ENCODE data around the gene ZSCAN18. TPM values are rescaled to one million over a fixed set of nuclear protein-coding genes. Genes with fewer than 3 reads are reported as not detected.

The ZSCAN18 gene
- total and polyA plus RNA-seq, 2 donors (not counting 1 experiment from before 2014, with no cell fraction given): 81.0 to 90.5 TPM

- Histone ChIP-seq H2AFZ (ENCODE audit: insufficient read depth, low read depth, low read length, poor library complexity, severe bottlenecking) (no peak overlapping the region), H3K36me3 (replicated peaks in 1 of 2; ENCODE audit: control extremely low read depth in 1 of 2, control insufficient read depth in 1 of 2, extremely low read depth in 1 of 2, insufficient read depth in 2 of 2, low read length in 1 of 2) (no peaks in the 10 kb centered on the region), H3K27me3 (replicated peaks in 1 of 4; ENCODE audit: control extremely low read depth in 1 of 4, control insufficient read depth in 3 of 4, insufficient read depth in 4 of 4, low read length in 3 of 4) (peaks cover 0 to 5% (median 1%) of the 10 kb centered on the region in 4 experiments), H4K20me1 (ENCODE audit: control insufficient read depth, insufficient read depth, low read length, poor library complexity, severe bottlenecking) (no peaks in the 10 kb centered on the region), H3K27ac (ENCODE audit: low read length in 2 of 2) (no peak overlapping the region), H3K79me2 (ENCODE audit: control insufficient read depth, insufficient read depth, low read length) (no peaks in the 10 kb centered on the region), H3K4me2 (replicated peaks; ENCODE audit: low read depth, low read length, poor library complexity, severe bottlenecking) (no peak overlapping the region), H3K9me3 (ENCODE audit: control extremely low read depth in 1 of 3, control insufficient read depth in 2 of 3, insufficient read depth in 1 of 3, low read length in 2 of 3) (peaks cover 1 to 95% (median 4%) of the 10 kb centered on the region in 3 donors), H3K4me3 (ENCODE audit: control extremely low read depth in 1 of 5, extremely low read depth in 1 of 5, insufficient read depth in 1 of 5, low read depth in 2 of 5, low read length in 4 of 5) (no peak overlapping the region), H3K4me1 (ENCODE audit: control insufficient read depth in 2 of 2, insufficient read depth in 2 of 2, low read length in 2 of 2) (no peaks in the 10 kb centered on the region), H3K9ac (ENCODE audit: low read length) (no peak overlapping the region)
- TF ChIP-seq CTCF (IDR thresholded peaks at IDR 0.05) (no peak), EZH2 (IDR thresholded peaks at IDR 0.05; ENCODE audit: borderline replicate concordance, insufficient read depth, low read depth, low read length, poor library complexity, severe bottlenecking) (no peak)
- intact Hi-C loops (cut with micrococcal nuclease): no loop called here
- H3K4me3 Mint-ChIP-seq: no peak overlapping the region
- DNase-seq (no peak), ATAC-seq (ENCODE audit: low read depth) (no peak)
- WGBS (ENCODE audit: insufficient coverage): 92% methylated on average over 24 of the region's 24 CpGs
- H3K9me3 Mint-ChIP-seq (ENCODE audit: insufficient read depth): peaks cover 15% of the 10 kb centered on the region
- CTCF ChIA-PET: no interaction called here
- no peaks in the 10 kb centered on the region for H3K27me3 Mint-ChIP-seq
- POLR2A ChIA-PET: no interaction called here
- H3K4me1 Mint-ChIP-seq: no peaks in the 10 kb centered on the region
- no peak overlapping the region for H3K27ac Mint-ChIP-seq
Measured at GRCh38 chr19:58045411-58046050, 52.5 kb downstream of the ZSCAN18 start.

GRCh38 chr19:58044886-58045285 is 53.1 kb downstream of the ZSCAN18 start:
- Histone ChIP-seq H3K27ac (ENCODE audit: low read length in 2 of 2) (no peak overlapping the region), H4K20me1 (ENCODE audit: control insufficient read depth, insufficient read depth, low read length, poor library complexity, severe bottlenecking) (no peaks in the 10 kb centered on the region), H3K79me2 (ENCODE audit: control insufficient read depth, insufficient read depth, low read length) (no peaks in the 10 kb centered on the region), H3K4me3 (ENCODE audit: control extremely low read depth in 1 of 5, extremely low read depth in 1 of 5, insufficient read depth in 1 of 5, low read depth in 2 of 5, low read length in 4 of 5) (no peak overlapping the region), H3K9ac (ENCODE audit: low read length) (no peak overlapping the region), H3K9me3 (ENCODE audit: control extremely low read depth in 1 of 3, control insufficient read depth in 2 of 3, insufficient read depth in 1 of 3, low read length in 2 of 3) (peaks cover 1 to 95% (median 4%) of the 10 kb centered on the region in 3 donors), H3K4me2 (replicated peaks; ENCODE audit: low read depth, low read length, poor library complexity, severe bottlenecking) (no peak overlapping the region), H2AFZ (ENCODE audit: insufficient read depth, low read depth, low read length, poor library complexity, severe bottlenecking) (no peak overlapping the region), H3K27me3 (replicated peaks in 1 of 4; ENCODE audit: control extremely low read depth in 1 of 4, control insufficient read depth in 3 of 4, insufficient read depth in 4 of 4, low read length in 3 of 4) (peaks cover 0 to 5% (median 1%) of the 10 kb centered on the region in 4 experiments), H3K36me3 (replicated peaks in 1 of 2; ENCODE audit: control extremely low read depth in 1 of 2, control insufficient read depth in 1 of 2, extremely low read depth in 1 of 2, insufficient read depth in 2 of 2, low read length in 1 of 2) (no peaks in the 10 kb centered on the region), H3K4me1 (ENCODE audit: control insufficient read depth in 2 of 2, insufficient read depth in 2 of 2, low read length in 2 of 2) (no peaks in the 10 kb centered on the region)
- H3K4me3 Mint-ChIP-seq: no peak overlapping the region
- ChIA-PET CTCF (no interaction called here), POLR2A (no interaction called here)
- no peak overlapping the region for H3K27ac Mint-ChIP-seq
- no peak for TF ChIP-seq EZH2 (IDR thresholded peaks at IDR 0.05; ENCODE audit: borderline replicate concordance, insufficient read depth, low read depth, low read length, poor library complexity, severe bottlenecking)
- no peak for TF ChIP-seq CTCF (IDR thresholded peaks at IDR 0.05)
- intact Hi-C loops (cut with micrococcal nuclease): no loop called here
- DNase-seq (no peak), ATAC-seq (ENCODE audit: low read depth) (no peak)
- peaks cover 15% of the 10 kb centered on the region for H3K9me3 Mint-ChIP-seq (ENCODE audit: insufficient read depth)
- 95% methylated on average over 25 of the region's 26 CpGs for WGBS (ENCODE audit: insufficient coverage)
- no peaks in the 10 kb centered on the region for H3K27me3 Mint-ChIP-seq
- H3K4me1 Mint-ChIP-seq: no peaks in the 10 kb centered on the region
